Neural progenitor cell (in vitro differentiated cells): ENCODE measurements around the gene MAB21L1. TPM values are rescaled to one million over a fixed set of nuclear protein-coding genes. Genes with fewer than 3 reads are reported as not detected.

Experiments
- DNase-seq: peaks from one replicate; pipeline ENCODE4 v3.0.0-alpha.2; 2016; ENCODE audit warnings: low spot score
- H2AFZ ChIP-seq: fragments of 200-600 bp; sonication (generic); replicated peaks from 2 replicates; pipeline ENCODE4 v1.6.1; 2016; ENCODE audit warnings: antibody characterized with exemption
- H3F3A ChIP-seq: fragments of 200-600 bp; sonication (generic); 2 replicates; pipeline ENCODE4 v1.6.1; 2016; ENCODE audit warnings: antibody characterized with exemption, low read depth
- H3K27ac ChIP-seq: fragments of 200-600 bp; sonication (generic); 2 replicates; pipeline ENCODE4 v1.5.1; 2016; ENCODE audit warnings: mild to moderate bottlenecking
- H3K27me3 ChIP-seq: fragments of 200-600 bp; sonication (generic); 2 replicates; pipeline ENCODE4 v1.6.1; 2016; ENCODE audit warnings: mild to moderate bottlenecking, moderate library complexity
- H3K36me3 ChIP-seq: fragments of 200-600 bp; sonication (generic); 2 replicates; pipeline ENCODE4 v1.5.1; 2016
- H3K4me1 ChIP-seq: fragments of 200-600 bp; sonication (generic); 2 replicates; pipeline ENCODE4 v1.6.1; 2016; ENCODE audit warnings: mixed run types
- H3K4me2 ChIP-seq: fragments of 200-600 bp; sonication (generic); 2 replicates; pipeline ENCODE4 v1.6.1; 2016
- H3K4me3 ChIP-seq: fragments of 200-600 bp; sonication (generic); 2 replicates; pipeline ENCODE4 v1.5.1; 2016
- H3K79me2 ChIP-seq: fragments of 200-600 bp; sonication (generic); 2 replicates; pipeline ENCODE4 v1.6.1; 2016; ENCODE audit warnings: low read depth
- H3K9ac ChIP-seq: fragments of 200-600 bp; sonication (generic); 2 replicates; pipeline ENCODE4 v1.6.1; 2016
- H3K9me3 ChIP-seq: fragments of 200-600 bp; sonication (generic); 2 replicates; pipeline ENCODE4 v1.5.1; 2016; ENCODE audit warnings: low read depth
- H4K20me1 ChIP-seq: fragments of 200-600 bp; sonication (generic); 2 replicates; pipeline ENCODE4 v1.6.1; 2016; ENCODE audit warnings: low read depth
- H3K27ac Mint-ChIP-seq: 3 replicates; pipeline ENCODE4 v1.8.0; 2021; ENCODE audit warnings: mixed read lengths
- H3K27me3 Mint-ChIP-seq: 2 replicates; pipeline ENCODE4 v1.8.0; 2022; ENCODE audit warnings: low read depth, mild to moderate bottlenecking, inconsistent platforms, moderate library complexity, mixed read lengths; ENCODE audit not compliant: insufficient read depth
- H3K36me3 Mint-ChIP-seq: 3 replicates; pipeline ENCODE4 v1.8.0; 2021; ENCODE audit warnings: mixed read lengths
- H3K4me1 Mint-ChIP-seq: 3 replicates; pipeline ENCODE4 v1.8.0; 2021; ENCODE audit warnings: mixed read lengths
- H3K4me3 Mint-ChIP-seq: 3 replicates; pipeline ENCODE4 v1.8.0; 2021; ENCODE audit warnings: mild to moderate bottlenecking, moderate library complexity, mixed read lengths
- H3K9me3 Mint-ChIP-seq: 3 replicates; pipeline ENCODE4 v1.8.0; 2020; ENCODE audit warnings: mixed read lengths
- EZH2 ChIP-seq: fragments of 200-600 bp; sonication (generic); IDR thresholded peaks from 2 replicates; pipeline ENCODE4 v1.6.1; 2017; ENCODE audit warnings: antibody characterized with exemption, mild to moderate bottlenecking, moderate library complexity
- EZH2phosphoT487 ChIP-seq: fragments of 200-600 bp; sonication (generic); IDR thresholded peaks from 2 replicates; pipeline ENCODE4 v1.6.1; 2017; ENCODE audit warnings: antibody characterized with exemption
- total RNA-seq: library from RNA; depleted of rRNA; stranded (reverse); fragments of >200 nt; gene quantifications from 2 replicates; pipeline ENCODE4 v1.2.3, GENCODE V29; 2015; ENCODE audit warnings: low replicate concordance
- TF ChIP-seq, protein P1 (sequence below): fragments of 200-600 bp; sonication (generic); IDR thresholded peaks from 2 replicates; pipeline ENCODE4 v1.5.1; 2017; ENCODE audit warnings: antibody characterized with exemption, mild to moderate bottlenecking

The MAB21L1 gene
- total RNA-seq, 1 donor from 2014 or later: not detected

- peaks cover 64% of the 10 kb centered on the region for H3F3A ChIP-seq
- no peaks in the 10 kb centered on the region for H3K36me3 ChIP-seq
- H3K27ac ChIP-seq: no peak overlapping the region
- Mint-ChIP-seq H3K27ac (no peak overlapping the region), H3K27me3 (peaks cover 51% of the 10 kb centered on the region), H3K9me3 (no peaks in the 10 kb centered on the region), H3K4me1 (peaks cover 53% of the 10 kb centered on the region), H3K4me3 (peak overlapping the region; percentile 80), H3K36me3 (no peaks in the 10 kb centered on the region)
- TF ChIP-seq, protein P1, sequence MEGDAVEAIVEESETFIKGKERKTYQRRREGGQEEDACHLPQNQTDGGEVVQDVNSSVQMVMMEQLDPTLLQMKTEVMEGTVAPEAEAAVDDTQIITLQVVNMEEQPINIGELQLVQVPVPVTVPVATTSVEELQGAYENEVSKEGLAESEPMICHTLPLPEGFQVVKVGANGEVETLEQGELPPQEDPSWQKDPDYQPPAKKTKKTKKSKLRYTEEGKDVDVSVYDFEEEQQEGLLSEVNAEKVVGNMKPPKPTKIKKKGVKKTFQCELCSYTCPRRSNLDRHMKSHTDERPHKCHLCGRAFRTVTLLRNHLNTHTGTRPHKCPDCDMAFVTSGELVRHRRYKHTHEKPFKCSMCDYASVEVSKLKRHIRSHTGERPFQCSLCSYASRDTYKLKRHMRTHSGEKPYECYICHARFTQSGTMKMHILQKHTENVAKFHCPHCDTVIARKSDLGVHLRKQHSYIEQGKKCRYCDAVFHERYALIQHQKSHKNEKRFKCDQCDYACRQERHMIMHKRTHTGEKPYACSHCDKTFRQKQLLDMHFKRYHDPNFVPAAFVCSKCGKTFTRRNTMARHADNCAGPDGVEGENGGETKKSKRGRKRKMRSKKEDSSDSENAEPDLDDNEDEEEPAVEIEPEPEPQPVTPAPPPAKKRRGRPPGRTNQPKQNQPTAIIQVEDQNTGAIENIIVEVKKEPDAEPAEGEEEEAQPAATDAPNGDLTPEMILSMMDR: no peak
- TF ChIP-seq EZH2 (peak; percentile 72), EZH2phosphoT487 (no peak)
- H3K4me3 ChIP-seq: peak overlapping the region; percentile 57
- H3K9me3 ChIP-seq: no peaks in the 10 kb centered on the region
- no peak overlapping the region for H2AFZ ChIP-seq
- H3K4me1 ChIP-seq: peaks cover 69% of the 10 kb centered on the region
- peaks cover 59% of the 10 kb centered on the region for H3K27me3 ChIP-seq
- peak overlapping the region; percentile 87 for H3K4me2 ChIP-seq
- no peak overlapping the region for H3K9ac ChIP-seq
- peak; percentile 66 for DNase-seq
- peaks cover 63% of the 10 kb centered on the region for H4K20me1 ChIP-seq
- no peaks in the 10 kb centered on the region for H3K79me2 ChIP-seq
These were observed 4.7 kb downstream of the MAB21L1 start for GRCh38 chr13:35471706-35472322.

DNA sequence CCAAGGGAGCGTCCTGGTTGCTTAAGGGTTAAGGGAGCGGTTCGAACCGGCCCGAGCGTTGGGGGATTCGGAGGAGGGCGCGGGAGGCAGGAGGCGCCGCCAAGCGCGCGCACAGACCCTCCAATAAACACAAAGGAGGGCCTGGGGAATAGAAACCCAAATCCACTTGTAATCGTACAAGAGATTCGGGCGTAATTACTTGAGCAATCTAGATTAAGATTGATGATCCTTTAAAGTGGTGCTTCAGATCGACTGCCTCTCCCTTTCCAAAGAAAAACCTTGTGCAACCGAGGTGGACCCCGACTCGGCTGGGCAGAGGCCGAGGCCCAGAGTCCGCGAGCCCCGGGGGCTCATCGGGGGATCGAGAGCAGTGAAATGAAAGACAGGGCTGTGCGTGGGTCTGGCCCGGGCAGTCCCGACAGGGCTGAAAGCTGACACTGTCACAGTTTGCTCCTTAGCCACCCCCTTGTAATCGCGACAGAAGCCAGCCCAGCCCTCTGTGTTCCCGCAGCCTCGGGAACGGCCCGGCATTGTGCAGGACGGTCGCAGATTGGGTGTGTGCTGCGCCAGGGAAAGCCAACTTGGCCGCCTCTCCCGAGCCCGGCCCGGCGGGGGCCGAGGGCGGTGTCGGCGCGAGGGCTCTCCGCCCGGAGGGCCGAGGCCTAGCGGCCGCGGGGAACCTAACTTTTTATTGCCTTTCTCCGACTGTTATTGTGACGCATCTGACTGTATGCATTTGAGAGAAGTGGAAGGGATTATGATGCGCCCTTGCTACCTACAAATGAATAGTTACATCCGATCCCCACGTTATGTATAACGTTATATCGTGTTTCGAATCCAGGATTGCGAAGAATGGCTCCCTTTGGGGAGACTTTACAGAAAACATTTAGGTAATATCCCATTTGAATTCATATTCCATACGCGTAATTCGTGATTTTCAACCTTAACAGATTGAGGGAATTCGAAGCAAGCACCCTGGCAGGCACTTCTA, 5.5 kb downstream of the MAB21L1 start:
- H3K4me1 Mint-ChIP-seq: peaks cover 44% of the 10 kb centered on the region
- Histone ChIP-seq H3K9me3 (no peaks in the 10 kb centered on the region), H3K4me1 (peaks cover 63% of the 10 kb centered on the region), H4K20me1 (peaks cover 55% of the 10 kb centered on the region), H3K27ac (no peak overlapping the region), H3K79me2 (no peaks in the 10 kb centered on the region), H3K9ac (no peak overlapping the region), H3K4me2 (peak overlapping the region; percentile 87), H3F3A (peaks cover 55% of the 10 kb centered on the region), H3K36me3 (no peaks in the 10 kb centered on the region), H2AFZ (peak overlapping the region; percentile 57), H3K4me3 (peak overlapping the region; percentile 57), H3K27me3 (peaks cover 51% of the 10 kb centered on the region)
- H3K9me3 Mint-ChIP-seq: no peaks in the 10 kb centered on the region
- peak overlapping the region; percentile 80 for H3K4me3 Mint-ChIP-seq
- H3K36me3 Mint-ChIP-seq: no peaks in the 10 kb centered on the region
- TF ChIP-seq EZH2phosphoT487 (peak; percentile 57), EZH2 (peak; percentile 64)
- TF ChIP-seq, protein P1: no peak
- peak overlapping the region; percentile 3 for H3K27ac Mint-ChIP-seq
- DNase-seq: peak; percentile 89
- peaks cover 43% of the 10 kb centered on the region for H3K27me3 Mint-ChIP-seq

- Mint-ChIP-seq H3K4me3 (peak overlapping the region; percentile 80), H3K36me3 (no peaks in the 10 kb centered on the region), H3K4me1 (peaks cover 34% of the 10 kb centered on the region), H3K27ac (no peak overlapping the region), H3K9me3 (no peaks in the 10 kb centered on the region), H3K27me3 (peaks cover 33% of the 10 kb centered on the region)
- H3K79me2 ChIP-seq: no peaks in the 10 kb centered on the region
- peaks cover 41% of the 10 kb centered on the region for H3K27me3 ChIP-seq
- H3K4me3 ChIP-seq: peak overlapping the region; percentile 57
- peak; percentile 65 for DNase-seq
- H3K4me1 ChIP-seq: peaks cover 53% of the 10 kb centered on the region
- no peak overlapping the region for H2AFZ ChIP-seq
- no peak overlapping the region for H3K9ac ChIP-seq
- no peaks in the 10 kb centered on the region for H3K9me3 ChIP-seq
- H3F3A ChIP-seq: peaks cover 45% of the 10 kb centered on the region
- H3K36me3 ChIP-seq: no peaks in the 10 kb centered on the region
- peak overlapping the region; percentile 11 for H3K27ac ChIP-seq
- H4K20me1 ChIP-seq: peaks cover 45% of the 10 kb centered on the region
- TF ChIP-seq EZH2 (no peak), EZH2phosphoT487 (peak; percentile 49)
- peak overlapping the region; percentile 87 for H3K4me2 ChIP-seq
These were observed 6.5 kb downstream of the MAB21L1 start for GRCh38 chr13:35469806-35470525.
